Right lobe of liver (tissue), 4 donors: ENCODE data around the gene JADE1.

ENCODE experiments used
- POLR2A ChIP-seq: fragments of 450-650 bp; IDR thresholded peaks from one replicate; pipeline ENCODE4 v1.6.1; 2017; ENCODE audit warnings: antibody characterized with exemption, mild to moderate bottlenecking
- TF ChIP-seq, protein P1 (sequence below), 4 donors: fragments of 200-600 bp in 3 of 4; fragments of 450-650 bp in 1 of 4; IDR thresholded peaks; one replicate each; pipeline versions ENCODE4 v1.5.1 to v1.8.0; 2016 to 2022; ENCODE audit warnings: antibody characterized with exemption in 4 of 4, mild to moderate bottlenecking in 2 of 4
- donor health status: DM: no; HTN: no; CAD: no.
- donor health status: DM: no; HTN: no; CAD: no.
- donor health status: DM: no; HTN: yes; CAD: no.

DNA sequence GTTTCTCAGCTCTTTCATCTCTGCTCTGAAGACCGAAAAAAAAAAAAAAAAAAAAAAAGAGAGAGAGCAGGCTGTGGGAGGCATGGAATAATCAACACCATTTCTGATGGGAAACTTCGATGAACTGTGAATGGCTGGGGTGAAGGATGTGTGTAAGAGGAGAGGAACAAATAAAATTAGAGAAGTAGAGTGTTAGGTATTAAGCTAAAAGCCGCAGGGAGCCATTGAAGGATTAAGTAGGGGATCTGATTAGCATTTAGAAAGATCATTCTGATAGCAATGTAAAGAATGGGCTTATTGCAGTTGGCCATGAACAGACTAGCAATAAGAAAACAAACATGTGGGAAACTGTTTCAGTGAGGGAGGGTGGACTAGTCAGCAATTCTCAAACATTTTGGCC, 33.6 kb upstream of the JADE1 start:
- TF ChIP-seq, protein P1, sequence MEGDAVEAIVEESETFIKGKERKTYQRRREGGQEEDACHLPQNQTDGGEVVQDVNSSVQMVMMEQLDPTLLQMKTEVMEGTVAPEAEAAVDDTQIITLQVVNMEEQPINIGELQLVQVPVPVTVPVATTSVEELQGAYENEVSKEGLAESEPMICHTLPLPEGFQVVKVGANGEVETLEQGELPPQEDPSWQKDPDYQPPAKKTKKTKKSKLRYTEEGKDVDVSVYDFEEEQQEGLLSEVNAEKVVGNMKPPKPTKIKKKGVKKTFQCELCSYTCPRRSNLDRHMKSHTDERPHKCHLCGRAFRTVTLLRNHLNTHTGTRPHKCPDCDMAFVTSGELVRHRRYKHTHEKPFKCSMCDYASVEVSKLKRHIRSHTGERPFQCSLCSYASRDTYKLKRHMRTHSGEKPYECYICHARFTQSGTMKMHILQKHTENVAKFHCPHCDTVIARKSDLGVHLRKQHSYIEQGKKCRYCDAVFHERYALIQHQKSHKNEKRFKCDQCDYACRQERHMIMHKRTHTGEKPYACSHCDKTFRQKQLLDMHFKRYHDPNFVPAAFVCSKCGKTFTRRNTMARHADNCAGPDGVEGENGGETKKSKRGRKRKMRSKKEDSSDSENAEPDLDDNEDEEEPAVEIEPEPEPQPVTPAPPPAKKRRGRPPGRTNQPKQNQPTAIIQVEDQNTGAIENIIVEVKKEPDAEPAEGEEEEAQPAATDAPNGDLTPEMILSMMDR (IDR thresholded peaks at IDR 0.05), result no peak
- no peak for TF ChIP-seq POLR2A
